ENCODE measurements around the gene ATP6V0B. TPM values are rescaled to one million over a fixed set of nuclear protein-coding genes. Genes with fewer than 3 reads are reported as not detected.

ATP6V0B gene
- total and polyA plus RNA-seq, 2 of the 13 experiments (the other 11 are each of a cell fraction or from before 2014, with no cell fraction given): 157 to 161 TPM

- TF ChIP-seq DNMT1 (CRISPR knock-in tag; IDR thresholded peaks at IDR 0.05): no peak
- peak; percentile 13 for TF ChIP-seq XRCC5 (optimal IDR thresholded peaks at IDR 0.05; ENCODE audit: low read length)
- TF ChIP-seq MED13 (CRISPR knock-in tag; IDR thresholded peaks at IDR 0.05): 0 out of 2 replicates have a peak, but pooled peaks have one; percentile 37
- peak; percentile 85; the same call in 1 of the 2 replicates for TF ChIP-seq MYC (CRISPR knock-in tag; IDR thresholded peaks at IDR 0.05; ENCODE audit: borderline replicate concordance)
- no peak for TF ChIP-seq PAX8 (CRISPR knock-in tag; IDR thresholded peaks at IDR 0.05; ENCODE audit: borderline replicate concordance)
- peak; percentile 81 for TF ChIP-seq UBTF (CRISPR knock-in tag; IDR thresholded peaks at IDR 0.05)
- peak; percentile 74 to 77; a peak in 2 of 4 replicates for TF ChIP-seq KLF16 (CRISPR knock-in tag; IDR thresholded peaks at IDR 0.05)
- TF ChIP-seq ZNF790 (CRISPR knock-in tag; IDR thresholded peaks at IDR 0.05; ENCODE audit: borderline replicate concordance): no peak
- TF ChIP-seq ATAD3A (CRISPR knock-in tag; IDR thresholded peaks at IDR 0.05): no peak
- TF ChIP-seq ZNF709 (CRISPR knock-in tag; IDR thresholded peaks at IDR 0.05): peak; percentile 32; the same call in 1 of the 2 replicates
- no peak for TF ChIP-seq TEAD2 (CRISPR knock-in tag; IDR thresholded peaks at IDR 0.05)
- TF ChIP-seq NKX3-1 (CRISPR knock-in tag; IDR thresholded peaks at IDR 0.05): peak; percentile 36; the same call in 1 of the 2 replicates
- no peak for TF ChIP-seq NFE2L2 (IDR thresholded peaks at IDR 0.05; ENCODE audit: low read length)
- TF ChIP-seq ZMAT5 (CRISPR knock-in tag; IDR thresholded peaks at IDR 0.05; ENCODE audit: borderline replicate concordance, low read depth): no peak
- no peak for TF ChIP-seq GLI4 (CRISPR knock-in tag; IDR thresholded peaks at IDR 0.05; ENCODE audit: borderline replicate concordance)
- peak; percentile 80; the same call in 1 of the 2 replicates for TF ChIP-seq IRF9 (CRISPR knock-in tag; IDR thresholded peaks at IDR 0.05; ENCODE audit: borderline replicate concordance)
- 0 out of 2 replicates have a peak, but pooled peaks have one; percentile 8 for TF ChIP-seq ESRRA (CRISPR knock-in tag; IDR thresholded peaks at IDR 0.05; ENCODE audit: low read depth)
- TF ChIP-seq SOX13 (IDR thresholded peaks at IDR 0.05): no peak
- TF ChIP-seq SOX13 (CRISPR knock-in tag; conservative IDR thresholded peaks at IDR 0.05 in 1 of 2, IDR thresholded peaks at IDR 0.05 in 1 of 2): peak in 1 of 2 experiments; percentile 21; a peak in 1 of 4 replicates
- TF ChIP-seq TEAD3 (CRISPR knock-in tag; optimal IDR thresholded peaks at IDR 0.05; ENCODE audit: borderline replicate concordance): no peak
- TF ChIP-seq ZNF160 (CRISPR knock-in tag; IDR thresholded peaks at IDR 0.05): no peak; the same call in 1 of the 2 replicates
- TF ChIP-seq SAP130 (CRISPR knock-in tag; IDR thresholded peaks at IDR 0.05; ENCODE audit: low read depth): peak; percentile 96
- TF ChIP-seq ZNF333 (CRISPR knock-in tag; IDR thresholded peaks at IDR 0.05; ENCODE audit: borderline replicate concordance): 0 out of 2 replicates have a peak, but pooled peaks have one; percentile 29
- TF ChIP-seq ZNF431 (CRISPR knock-in tag; IDR thresholded peaks at IDR 0.05; ENCODE audit: borderline replicate concordance, low read depth): peak; percentile 80; the same call in 1 of the 2 replicates
- no peak for TF ChIP-seq SCMH1 (CRISPR knock-in tag; IDR thresholded peaks at IDR 0.05; ENCODE audit: borderline replicate concordance)
- no peak for TF ChIP-seq NPAS2 (CRISPR knock-in tag; IDR thresholded peaks at IDR 0.05; ENCODE audit: borderline replicate concordance)
Observed at GRCh38 chr1:43974443-43975248, at the start of gene ATP6V0B (continued).

Data from HepG2 (cell line).